ENCODE measurements around the gene EP300.
"Not testable (repeated sequence)": the region's sequence is repeated elsewhere in the genome, so short reads cannot be mapped to it uniquely, and the experiment has no call there.

Gene EP300

DNA sequence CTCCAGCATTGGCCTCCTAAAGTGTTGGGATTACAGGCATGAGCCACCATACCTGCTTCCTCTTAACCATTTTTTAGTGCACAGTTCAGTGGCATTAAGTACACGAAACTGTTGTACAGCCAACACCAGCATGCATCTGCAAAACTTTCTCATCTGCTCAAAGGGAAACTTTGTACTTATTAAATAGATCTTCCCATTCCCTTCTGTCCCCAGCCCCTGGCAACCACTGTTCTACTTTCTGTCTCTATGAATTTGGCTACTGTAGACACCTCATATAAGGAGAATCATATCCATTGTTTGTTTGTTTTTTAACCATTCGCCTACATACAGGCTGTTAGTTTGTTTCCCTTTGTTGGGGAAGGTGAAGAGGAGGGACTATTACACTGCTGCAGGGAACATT lies 6.5 kb upstream of the EP300 start:
- DNase-seq (ENCODE audit: low read depth in 2 of 2) = no peak

DNA sequence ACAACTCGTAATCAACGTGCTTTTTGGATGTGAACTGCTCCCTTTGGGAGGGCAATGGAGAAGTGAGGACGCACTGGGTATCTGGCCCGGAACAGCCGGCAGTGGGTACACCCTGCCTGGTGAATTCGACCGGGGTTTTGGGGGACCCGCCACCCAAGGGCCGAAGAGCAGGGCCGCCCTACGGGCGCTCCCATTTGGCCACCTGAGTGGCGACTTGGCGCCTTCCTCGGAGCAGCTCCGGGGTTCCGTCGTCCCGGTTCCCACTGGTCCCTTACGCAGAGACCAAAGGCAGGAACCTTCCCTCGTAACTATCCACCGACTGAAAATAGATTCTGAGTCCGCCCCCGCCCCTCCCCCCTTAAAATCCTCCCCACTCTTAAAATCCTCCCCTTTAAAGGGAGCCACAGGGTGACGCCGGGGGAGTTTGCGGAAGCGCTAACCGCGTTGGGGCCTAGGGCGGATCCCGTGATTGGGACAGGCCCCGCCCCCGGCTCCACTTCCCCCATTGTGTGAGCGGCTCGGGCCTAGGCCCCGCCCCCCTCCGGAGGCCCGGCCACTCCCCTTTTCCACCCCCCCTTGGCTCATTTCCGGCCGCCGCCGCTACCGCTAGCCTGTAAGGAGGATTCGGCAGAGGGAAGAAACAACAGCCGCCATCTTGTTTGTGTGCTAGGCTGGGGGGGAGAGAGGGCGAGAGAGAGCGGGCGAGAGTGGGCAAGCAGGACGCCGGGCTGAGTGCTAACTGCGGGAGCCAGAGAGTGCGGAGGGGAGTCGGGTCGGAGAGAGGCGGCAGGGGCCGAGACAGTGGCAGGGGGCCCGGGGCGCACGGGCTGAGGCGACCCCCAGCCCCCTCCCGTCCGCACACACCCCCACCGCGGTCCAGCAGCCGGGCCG lies 1.0 kb upstream of the EP300 start:
- DNase-seq (ENCODE audit: low read depth in 2 of 2) = peak; percentile 99

DNA sequence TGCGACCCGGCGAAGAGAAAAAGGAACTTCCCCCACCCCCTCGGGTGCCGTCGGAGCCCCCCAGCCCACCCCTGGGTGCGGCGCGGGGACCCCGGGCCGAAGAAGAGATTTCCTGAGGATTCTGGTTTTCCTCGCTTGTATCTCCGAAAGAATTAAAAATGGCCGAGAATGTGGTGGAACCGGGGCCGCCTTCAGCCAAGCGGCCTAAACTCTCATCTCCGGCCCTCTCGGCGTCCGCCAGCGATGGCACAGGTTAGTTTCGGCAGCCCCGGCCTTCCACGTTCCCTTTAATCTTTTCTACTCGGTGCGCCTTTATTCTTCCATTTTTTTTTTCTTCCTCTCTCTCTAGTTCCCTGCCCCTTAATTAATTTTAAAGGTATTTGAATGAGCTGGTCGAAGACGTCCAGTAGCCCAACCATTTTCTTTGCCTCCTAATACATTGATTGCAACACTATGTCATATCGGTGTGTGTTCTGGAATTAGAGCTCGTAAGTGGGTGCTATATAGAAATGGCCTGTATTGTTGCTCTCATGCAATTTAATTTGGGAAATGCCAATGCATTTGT lies 537 bp downstream of the EP300 start:
- no peak for DNase-seq (ENCODE audit: low read depth in 2 of 2)

DNA sequence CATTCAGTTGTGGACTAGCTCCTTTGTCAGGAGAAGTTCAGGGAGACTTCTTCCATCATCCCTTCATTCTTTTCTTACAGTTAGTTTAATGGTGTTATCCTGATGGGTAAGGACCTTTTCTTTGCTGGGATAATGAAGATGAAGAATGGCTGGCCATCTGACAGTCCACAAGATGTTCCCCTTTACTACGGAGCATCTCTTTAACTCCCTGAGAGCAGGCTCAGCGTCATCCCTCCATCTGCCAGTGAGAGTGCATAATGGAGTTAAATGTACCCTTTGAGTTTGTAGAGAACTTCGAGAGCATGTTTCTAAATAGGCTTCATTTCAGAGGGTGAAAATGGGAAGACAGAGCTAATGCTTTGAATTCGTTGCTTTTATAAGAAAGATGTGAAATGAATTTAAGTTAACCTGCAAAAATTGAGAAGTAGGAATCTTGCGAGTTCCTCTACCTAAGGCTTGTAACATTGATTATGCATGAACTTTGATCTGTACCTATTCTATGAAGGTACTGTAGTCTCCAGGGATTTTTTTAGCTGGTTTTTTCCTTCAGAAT lies 1.7 kb downstream of the EP300 start:
- DNase-seq (ENCODE audit: low read depth in 2 of 2) = no peak

DNA sequence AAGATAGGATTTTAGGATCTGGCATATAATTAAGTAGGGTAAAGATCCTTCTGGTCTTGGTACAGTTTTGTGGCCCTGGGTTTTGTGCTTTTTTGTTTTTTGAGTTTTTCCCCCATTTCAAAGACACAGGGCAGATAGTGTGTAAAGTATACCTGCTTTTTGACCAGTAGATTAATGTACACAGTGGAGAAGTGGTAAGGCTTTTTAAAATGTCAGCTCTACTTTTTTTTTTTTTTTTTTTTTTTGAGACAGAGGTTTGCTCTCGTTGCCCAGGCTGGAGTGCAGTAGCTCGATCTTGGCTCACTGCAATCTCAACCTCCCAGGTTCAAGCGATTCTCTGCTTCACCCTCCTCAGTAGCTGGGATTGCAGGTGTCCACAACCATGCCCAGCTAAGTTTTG lies 4.0 kb downstream of the EP300 start:
- no peak for DNase-seq (ENCODE audit: low read depth in 2 of 2)

DNA sequence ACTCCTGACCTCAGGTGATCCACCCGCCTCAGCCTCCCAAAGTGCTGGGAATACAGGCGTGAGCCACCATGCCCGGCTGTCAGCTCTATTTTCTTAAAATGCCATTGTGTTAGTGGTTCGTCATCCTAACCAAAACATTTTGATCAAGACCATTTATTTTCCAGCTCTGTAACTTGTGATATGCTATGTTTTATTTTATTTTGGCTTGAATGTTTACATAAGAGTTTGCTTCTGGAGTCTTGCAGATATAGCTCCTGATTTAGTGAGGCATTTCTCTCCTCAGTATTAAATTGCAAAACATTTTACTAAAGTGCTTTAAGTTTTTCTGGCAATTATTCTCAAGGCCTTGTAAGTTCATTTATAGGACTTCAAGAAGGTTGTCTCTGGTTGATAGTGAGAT lies 4.4 kb downstream of the EP300 start:
- DNase-seq (ENCODE audit: low read depth in 2 of 2) = no peak

- no peak for DNase-seq (ENCODE audit: low read depth in 2 of 2)
These were observed 6.6 kb downstream of the EP300 start for GRCh38 chr22:41099036-41099435.

DNA sequence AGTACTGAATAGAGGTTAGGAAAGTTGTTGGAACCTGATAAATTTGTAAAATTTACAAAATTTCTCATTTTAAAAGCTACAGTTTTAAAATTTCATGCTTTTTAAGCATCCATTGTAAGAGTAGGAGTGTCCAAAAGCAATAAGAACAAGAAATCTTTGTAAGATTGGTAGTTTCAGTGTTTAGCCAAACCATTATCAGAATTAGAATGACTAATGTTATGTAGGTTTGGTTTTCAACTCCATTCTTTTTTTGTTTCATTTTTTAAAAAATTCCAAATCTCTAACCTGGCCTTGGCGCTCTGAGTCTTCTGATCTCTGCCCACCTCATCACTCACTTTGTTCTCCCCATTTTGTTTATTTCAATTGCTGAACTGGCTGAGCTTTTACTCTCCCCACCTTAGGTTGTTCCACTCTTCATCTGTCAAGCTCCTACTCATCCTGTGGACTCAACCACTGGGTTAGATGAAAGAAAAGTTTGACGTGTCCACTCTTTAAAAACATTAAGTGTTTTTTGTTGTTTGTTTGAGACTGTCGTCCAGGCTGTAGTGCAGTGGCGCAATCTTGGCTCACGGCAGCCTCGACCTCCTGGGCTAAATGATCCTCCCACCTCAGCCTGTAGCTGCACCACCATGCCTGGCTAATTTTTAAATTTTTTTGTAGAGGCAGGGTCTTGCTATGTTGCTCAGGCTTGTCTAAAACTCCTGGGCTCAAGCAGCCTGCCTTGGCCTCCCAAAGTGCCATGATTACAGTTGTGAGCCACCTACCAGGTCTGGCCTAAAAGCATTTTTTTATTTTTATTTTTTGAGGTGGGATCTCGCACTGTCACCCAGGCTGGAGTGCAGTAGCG lies 14.0 kb downstream of the EP300 start:
- DNase-seq (ENCODE audit: low read depth in 2 of 2) = no peak

DNA sequence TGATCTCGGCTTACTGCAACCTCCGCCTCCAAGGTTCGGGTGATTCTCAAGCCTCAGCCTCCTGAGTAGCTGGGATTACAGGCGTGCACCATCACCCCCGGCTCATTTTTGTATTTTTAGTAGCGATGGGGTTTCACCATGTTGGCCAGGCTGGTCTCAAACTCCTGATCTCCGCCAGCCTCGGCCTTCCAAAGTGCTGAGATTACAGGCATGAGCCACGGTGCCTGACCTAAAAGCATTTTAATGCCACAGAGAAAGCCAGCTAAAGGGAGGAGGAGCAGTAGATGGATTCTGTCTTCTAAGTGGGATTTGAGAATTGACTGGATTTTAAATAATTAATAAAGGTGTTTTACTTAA lies 14.6 kb downstream of the EP300 start:
- DNase-seq (ENCODE audit: low read depth in 2 of 2) = not testable (repeated sequence)

DNA sequence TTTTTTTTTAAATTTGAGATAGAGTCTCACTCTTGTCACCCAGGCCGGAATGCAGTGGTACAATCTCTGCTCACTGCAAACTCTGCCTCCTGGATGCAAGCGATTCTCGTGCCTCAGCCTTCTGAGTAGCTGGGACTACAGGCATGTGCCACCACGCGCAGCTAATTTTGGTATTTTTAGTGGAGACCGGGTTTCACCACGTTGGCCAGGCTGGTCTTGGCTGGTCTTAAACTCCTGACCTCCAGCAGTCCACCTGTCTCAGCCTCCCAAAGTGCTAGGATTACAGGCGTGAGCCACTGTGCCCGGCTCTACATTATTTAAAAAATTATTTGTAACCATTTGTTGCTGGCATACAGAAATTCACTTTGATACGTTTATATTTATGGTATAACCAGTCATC lies 18.6 kb downstream of the EP300 start:
- no peak for DNase-seq (ENCODE audit: low read depth in 2 of 2)

DNA sequence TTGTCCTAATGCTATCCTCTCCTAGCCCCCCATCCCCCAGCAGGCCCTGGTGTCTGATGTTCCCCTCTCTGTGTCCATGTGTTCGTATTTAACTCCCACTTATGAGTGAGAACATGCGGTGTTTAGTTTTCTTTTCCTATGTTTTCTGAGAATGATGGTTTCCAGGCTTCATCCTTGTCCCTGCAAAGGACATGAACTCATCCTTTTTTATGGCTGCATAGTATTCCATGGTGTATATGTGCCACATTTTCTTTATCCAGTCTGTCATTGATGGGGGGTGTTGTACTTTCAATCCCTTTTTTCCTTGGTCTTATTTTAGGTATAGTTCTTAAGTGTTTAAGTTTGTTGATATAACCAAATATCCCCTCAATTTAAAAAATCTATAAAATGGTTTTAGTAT lies 23.9 kb downstream of the EP300 start:
- DNase-seq (ENCODE audit: low read depth in 2 of 2) = no peak

DNA sequence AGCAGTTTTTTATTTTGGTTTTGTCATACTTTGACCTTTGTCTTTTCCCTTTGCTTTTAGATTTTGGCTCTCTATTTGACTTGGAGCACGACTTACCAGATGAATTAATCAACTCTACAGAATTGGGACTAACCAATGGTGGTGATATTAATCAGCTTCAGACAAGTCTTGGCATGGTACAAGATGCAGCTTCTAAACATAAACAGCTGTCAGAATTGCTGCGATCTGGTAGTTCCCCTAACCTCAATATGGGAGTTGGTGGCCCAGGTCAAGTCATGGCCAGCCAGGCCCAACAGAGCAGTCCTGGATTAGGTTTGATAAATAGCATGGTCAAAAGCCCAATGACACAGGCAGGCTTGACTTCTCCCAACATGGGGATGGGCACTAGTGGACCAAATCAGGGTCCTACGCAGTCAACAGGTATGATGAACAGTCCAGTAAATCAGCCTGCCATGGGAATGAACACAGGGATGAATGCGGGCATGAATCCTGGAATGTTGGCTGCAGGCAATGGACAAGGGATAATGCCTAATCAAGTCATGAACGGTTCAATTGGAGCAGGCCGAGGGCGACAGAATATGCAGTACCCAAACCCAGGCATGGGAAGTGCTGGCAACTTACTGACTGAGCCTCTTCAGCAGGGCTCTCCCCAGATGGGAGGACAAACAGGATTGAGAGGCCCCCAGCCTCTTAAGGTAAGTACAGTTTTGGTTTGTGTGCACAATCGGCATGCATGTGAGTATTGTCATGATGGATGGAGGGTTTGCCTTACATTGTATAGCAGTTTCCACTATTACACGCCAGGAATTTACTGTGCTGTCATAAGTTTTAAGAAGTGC lies 25.0 kb downstream of the EP300 start:
- no peak for DNase-seq (ENCODE audit: low read depth in 2 of 2)

- no peak for DNase-seq (ENCODE audit: low read depth in 2 of 2)
These were observed 30.8 kb downstream of the EP300 start for GRCh38 chr22:41123151-41123550.

DNA sequence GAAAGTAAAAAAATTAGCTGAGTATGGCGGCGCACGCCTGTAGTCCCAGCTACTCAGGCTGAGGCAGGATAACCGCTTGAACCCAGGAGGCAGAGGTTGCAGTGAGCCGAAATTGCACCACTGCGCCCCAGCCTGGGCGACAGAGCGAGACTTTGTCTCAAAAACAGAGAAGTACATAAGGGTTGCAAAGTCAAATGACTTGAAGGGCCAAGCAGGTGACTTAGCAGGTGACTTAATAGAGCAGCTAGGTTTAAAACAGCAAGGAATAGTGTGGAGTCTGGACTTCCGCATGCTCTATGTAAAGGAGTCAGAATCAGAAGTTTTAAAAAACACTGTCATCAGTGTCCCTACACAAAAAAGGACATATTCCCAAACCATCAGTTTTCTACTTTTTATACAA lies 31.7 kb downstream of the EP300 start:
- DNase-seq (ENCODE audit: low read depth in 2 of 2) = no peak

DNA sequence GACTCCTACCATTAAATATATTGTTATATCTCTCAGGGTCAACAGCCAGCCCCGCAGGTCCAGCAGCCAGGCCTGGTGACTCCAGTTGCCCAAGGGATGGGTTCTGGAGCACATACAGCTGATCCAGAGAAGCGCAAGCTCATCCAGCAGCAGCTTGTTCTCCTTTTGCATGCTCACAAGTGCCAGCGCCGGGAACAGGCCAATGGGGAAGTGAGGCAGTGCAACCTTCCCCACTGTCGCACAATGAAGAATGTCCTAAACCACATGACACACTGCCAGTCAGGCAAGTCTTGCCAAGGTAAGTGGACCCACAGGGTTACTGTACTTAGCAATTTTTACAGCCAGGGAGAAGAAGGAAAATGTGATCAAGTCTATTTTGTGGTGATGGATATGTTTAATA lies 35.1 kb downstream of the EP300 start:
- DNase-seq (ENCODE audit: low read depth in 2 of 2) = no peak

GRCh38 chr22:41128606-41129005 lies 36.2 kb downstream of the EP300 start:
- no peak for DNase-seq (ENCODE audit: low read depth in 2 of 2)

- no peak for DNase-seq (ENCODE audit: low read depth in 2 of 2)
These were observed 40.2 kb downstream of the EP300 start for GRCh38 chr22:41132550-41132949.

DNA sequence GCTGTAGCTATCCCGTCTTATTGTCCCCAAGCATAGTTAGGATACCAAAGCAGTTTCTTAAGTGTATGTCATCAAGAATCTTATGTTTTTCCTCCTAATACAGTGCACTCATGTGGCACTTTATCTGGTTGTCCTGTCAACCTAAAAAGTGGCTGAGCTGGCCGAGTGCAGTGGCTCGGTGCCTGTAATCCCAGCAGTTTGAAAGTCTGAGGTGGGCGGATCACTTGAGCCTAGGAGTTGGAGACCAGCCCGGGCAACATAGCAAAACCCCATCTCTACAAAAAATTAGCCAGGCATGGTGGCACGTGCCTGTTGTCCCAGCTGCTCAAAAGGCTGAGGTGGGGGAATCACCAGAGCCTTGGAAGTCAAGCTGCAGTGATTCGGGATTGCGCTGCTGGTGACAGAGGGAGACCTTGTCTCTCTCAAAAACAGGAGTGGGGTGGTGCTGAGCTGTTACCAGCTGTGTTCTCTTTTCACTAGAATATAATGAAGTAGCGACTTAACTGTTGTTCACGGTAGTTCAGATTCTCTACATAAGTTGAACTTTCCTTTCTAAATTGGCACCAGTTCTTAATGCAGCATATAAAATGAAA lies 48.1 kb downstream of the EP300 start:
- no peak for DNase-seq (ENCODE audit: low read depth in 2 of 2)

DNA sequence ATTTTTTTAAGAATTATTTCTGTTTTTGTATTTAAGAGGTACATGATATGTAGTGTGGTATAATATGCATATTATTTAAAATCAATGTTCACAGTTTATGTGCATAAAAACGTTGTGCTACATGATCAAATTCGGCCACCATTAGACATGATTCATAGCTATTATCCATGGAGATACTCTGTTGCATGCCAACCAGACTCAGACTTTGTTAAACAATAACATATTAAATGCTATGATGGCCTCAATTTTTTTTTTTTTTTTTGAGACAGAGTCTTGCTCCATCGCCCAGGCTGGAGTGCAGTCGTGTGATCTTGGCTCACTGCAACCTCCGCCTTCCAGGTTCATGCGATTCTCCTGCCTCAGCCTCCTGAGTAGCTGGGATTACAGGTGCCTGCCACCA lies 53.5 kb downstream of the EP300 start:
- DNase-seq (ENCODE audit: low read depth in 2 of 2) = not testable (repeated sequence)

DNA sequence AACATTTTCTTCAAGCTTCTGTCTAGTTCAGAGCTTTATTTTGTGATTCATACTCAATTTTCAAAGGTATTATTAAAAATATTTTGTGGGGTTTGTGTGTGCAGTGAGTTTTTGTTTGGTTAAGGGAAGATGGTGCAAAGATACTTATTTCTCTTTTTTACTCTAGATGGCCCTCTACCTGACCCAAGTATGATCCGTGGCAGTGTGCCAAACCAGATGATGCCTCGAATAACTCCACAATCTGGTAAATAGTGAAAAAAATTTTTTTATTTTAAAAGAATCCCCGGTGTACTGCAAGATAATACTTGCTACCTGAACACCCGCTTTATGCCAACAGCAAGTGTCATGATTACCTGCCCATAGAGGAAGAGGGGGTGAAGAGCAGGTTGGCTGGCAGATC lies 54.2 kb downstream of the EP300 start:
- DNase-seq (ENCODE audit: low read depth in 2 of 2) = no peak

GRCh38 chr22:41147722-41148121 lies 55.3 kb downstream of the EP300 start:
- no peak for DNase-seq (ENCODE audit: low read depth in 2 of 2)

Measured in activated CD8-positive, alpha-beta memory T cell treated with anti-CD3 and anti-CD28 coated beads for 4 hours (primary cell).